ENCODE data around the gene ARHGDIA.
A peak's percentile ranks its signal among the peaks of the same experiment; 100 is the strongest.

Gene ARHGDIA

GRCh38 chr17:81860756-81861568 is 10.2 kb downstream of the ARHGDIA start:
- DNase-seq = peak; percentile 98

GRCh38 chr17:81859906-81860755 is 11.0 kb downstream of the ARHGDIA start, which contains the start of gene P4HB:
Gene P4HB (minus strand): TSS chr17:81860535. CDS start chr17:81860471, 64 bp downstream.
- no peak for DNase-seq

GRCh38 chr17:81858967-81859905 is 11.9 kb downstream of the ARHGDIA start:
- DNase-seq = no peak

GRCh38 chr17:81858170-81858966 is 12.8 kb downstream of the ARHGDIA start:
- DNase-seq = no peak

- no peak for DNase-seq
Measured at GRCh38 chr17:81854974-81855774, 16.0 kb downstream of the ARHGDIA start.

- no peak for DNase-seq
Measured at GRCh38 chr17:81852237-81852636, 18.9 kb downstream of the ARHGDIA start.

GRCh38 chr17:81851423-81851822 is 19.7 kb downstream of the ARHGDIA start:
- DNase-seq = no peak

GRCh38 chr17:81849457-81849856 is 21.7 kb downstream of the ARHGDIA start:
- no peak for DNase-seq

GRCh38 chr17:81846743-81847689 is 24.1 kb downstream of the ARHGDIA start:
- no peak for DNase-seq

GRCh38 chr17:81845881-81846742 is 25.0 kb downstream of the ARHGDIA start:
- DNase-seq = no peak

GRCh38 chr17:81845361-81845760 is 25.8 kb downstream of the ARHGDIA start:
- no peak for DNase-seq

- no peak for DNase-seq
Measured at GRCh38 chr17:81844887-81845286, 26.2 kb downstream of the ARHGDIA start.

- no peak for DNase-seq
Measured at GRCh38 chr17:81844327-81844851, 26.7 kb downstream of the ARHGDIA start.

GRCh38 chr17:81843713-81844326 is 27.3 kb downstream of the ARHGDIA start:
- DNase-seq = no peak

- DNase-seq = no peak
Measured at GRCh38 chr17:81842725-81843504, 28.2 kb downstream of the ARHGDIA start.

GRCh38 chr17:81842378-81842724 is 28.8 kb downstream of the ARHGDIA start:
- no peak for DNase-seq

- DNase-seq = no peak
Measured at GRCh38 chr17:81841866-81842265, 29.3 kb downstream of the ARHGDIA start.
